Loucy (cell line): ENCODE results near the gene HIKESHI.

Source experiments
- EZH2phosphoT487 ChIP-seq: fragments of 200-600 bp; IDR thresholded peaks from 2 replicates; pipeline ENCODE4 v1.6.1; 2018; ENCODE audit warnings: antibody characterized with exemption, mild to moderate bottlenecking, moderate library complexity, borderline replicate concordance
- TF ChIP-seq, protein P1 (sequence below): fragments of 200-600 bp; sonication (generic); conservative IDR thresholded peaks from 2 replicates; pipeline ENCODE4 v1.5.1; 2014; ENCODE audit warnings: mild to moderate bottlenecking, antibody characterized with exemption, low read length

- TF ChIP-seq, protein P1, sequence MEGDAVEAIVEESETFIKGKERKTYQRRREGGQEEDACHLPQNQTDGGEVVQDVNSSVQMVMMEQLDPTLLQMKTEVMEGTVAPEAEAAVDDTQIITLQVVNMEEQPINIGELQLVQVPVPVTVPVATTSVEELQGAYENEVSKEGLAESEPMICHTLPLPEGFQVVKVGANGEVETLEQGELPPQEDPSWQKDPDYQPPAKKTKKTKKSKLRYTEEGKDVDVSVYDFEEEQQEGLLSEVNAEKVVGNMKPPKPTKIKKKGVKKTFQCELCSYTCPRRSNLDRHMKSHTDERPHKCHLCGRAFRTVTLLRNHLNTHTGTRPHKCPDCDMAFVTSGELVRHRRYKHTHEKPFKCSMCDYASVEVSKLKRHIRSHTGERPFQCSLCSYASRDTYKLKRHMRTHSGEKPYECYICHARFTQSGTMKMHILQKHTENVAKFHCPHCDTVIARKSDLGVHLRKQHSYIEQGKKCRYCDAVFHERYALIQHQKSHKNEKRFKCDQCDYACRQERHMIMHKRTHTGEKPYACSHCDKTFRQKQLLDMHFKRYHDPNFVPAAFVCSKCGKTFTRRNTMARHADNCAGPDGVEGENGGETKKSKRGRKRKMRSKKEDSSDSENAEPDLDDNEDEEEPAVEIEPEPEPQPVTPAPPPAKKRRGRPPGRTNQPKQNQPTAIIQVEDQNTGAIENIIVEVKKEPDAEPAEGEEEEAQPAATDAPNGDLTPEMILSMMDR: no peak
- TF ChIP-seq EZH2phosphoT487: no peak
These were observed at the start of gene HIKESHI for GRCh38 chr11:86302092-86302793.
